DMS153 (cell line): ENCODE measurements around the gene EPHA4.

Source experiments
- DNase-seq: peaks from one replicate; lab custom pipeline; 2025; lab: John Stamatoyannopoulos, UW

EPHA4 gene

DNA sequence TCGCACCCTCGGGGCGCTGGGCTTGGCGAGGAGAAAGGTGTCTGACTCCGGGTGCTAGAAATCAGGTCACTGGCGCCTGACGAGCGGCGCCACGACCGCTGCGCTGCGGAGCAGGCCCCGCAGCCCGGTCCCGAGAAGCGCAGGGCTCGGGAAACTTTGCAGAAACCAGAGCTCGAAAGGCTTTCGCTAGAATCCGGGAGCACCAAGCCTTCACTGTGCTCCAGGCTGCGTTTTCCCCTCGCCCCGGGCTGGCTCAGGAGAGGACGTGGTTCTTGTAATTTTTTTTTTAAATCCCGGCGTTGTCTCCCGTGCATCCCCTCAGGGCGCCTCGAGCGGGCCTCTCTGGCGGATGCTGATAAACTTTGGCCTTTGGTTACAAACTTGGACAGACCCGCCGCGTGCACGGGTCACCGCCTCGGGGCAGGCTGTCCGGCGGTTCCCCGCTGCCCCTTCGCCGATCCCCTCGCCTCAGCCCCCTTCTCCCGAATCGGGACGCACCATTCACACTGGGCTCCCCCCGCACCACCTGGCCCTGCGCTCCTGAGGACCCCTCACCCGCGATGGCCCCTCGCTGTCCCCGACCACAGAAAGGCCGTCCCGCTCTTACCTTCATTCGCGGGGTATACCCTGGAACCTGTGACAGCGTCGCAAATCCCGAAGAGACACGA lies 419 bp downstream of the EPHA4 start:
- DNase-seq: no peak

DNA sequence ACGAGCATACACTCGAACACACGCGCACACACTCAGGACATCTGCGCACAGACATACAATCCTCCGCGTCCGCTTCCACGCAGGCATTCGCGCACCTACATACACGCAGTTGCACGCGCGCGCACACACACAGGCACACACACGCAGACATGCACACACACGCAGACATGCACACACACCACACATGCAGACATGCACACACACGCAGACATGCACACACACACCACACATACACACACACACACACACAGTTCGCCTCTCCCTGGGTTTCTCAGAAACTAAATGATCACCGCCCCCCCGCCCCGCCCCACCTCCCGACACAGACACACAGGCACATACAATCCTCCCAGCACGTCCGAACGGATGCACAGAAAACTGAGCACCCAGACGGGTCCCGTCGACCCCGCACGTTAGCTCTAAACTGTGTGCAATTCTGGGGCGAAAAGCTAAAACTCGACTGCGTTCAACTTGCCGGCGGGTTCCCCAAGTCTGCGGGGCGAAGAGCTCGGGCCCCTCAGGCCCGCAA lies 1.0 kb downstream of the EPHA4 start:
- DNase-seq: no peak

DNA sequence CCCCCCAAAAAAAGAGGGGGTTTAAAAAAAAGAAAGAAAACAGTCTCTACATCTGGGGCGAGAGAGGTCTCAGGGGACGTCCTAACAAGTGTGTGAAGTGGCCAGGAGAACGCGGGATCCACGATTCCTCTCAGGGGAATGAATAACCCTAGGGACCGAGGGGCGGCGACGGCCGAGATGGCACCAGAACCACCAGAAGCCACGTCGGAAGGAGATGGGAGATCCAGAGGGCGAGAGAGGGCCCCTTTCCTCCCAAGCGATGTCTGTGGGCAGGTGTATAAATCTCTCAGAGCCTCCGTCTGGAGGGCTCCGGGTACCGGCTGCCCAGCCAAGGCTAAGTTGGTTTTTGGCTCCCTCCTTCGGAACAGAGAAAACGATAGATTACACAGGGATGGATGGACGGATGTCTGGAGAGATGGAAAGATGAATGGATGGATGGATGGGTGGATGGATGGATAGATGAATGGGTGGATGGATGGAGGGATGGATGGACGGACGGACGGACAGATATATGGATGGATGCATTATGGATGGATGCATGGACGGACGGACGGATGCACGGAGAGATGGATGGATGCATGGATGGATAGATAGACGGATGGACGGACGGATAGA lies 1.7 kb downstream of the EPHA4 start:
- DNase-seq: peak; percentile 53

DNA sequence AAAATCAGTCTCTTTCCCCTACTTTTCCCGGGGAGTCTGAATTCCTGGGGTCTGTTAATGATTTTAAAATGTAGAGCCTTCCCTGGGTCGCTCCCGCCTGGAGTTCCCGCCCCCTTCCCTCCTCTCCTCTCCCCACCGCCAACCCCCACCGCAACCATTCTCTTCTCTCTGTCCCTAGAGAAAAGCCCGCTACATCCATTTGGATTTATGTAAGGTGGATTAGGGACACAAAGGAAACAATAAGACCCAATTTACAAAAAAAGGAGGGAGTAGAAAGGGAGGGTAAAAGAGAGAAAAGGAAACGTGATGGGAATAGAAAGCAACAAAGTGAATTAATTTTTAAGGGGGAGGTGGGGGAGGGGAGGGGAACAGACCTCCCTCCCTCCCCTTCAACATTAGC lies 2.2 kb downstream of the EPHA4 start:
- DNase-seq: peak; percentile 28

DNA sequence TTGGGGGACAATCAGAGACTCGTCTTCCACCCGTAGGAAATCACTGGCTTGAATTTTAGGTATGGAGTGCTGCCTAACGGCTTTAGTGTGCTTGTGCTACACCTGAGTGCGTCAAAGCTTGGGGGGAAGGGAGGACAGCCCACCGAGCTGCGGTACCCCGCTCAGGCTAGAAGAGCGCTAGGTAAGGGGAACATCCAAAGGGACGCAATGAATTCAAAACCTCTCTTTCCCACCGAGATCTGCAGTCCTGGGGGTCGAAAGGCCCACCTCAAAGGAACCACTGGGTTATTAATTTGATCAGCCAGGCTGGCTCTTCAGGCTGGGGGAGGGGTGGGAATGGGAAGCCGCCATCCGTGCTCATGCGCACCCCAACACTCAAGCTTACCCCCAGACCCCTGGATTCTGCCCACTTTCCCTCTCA lies 2.7 kb downstream of the EPHA4 start:
- no peak for DNase-seq

DNA sequence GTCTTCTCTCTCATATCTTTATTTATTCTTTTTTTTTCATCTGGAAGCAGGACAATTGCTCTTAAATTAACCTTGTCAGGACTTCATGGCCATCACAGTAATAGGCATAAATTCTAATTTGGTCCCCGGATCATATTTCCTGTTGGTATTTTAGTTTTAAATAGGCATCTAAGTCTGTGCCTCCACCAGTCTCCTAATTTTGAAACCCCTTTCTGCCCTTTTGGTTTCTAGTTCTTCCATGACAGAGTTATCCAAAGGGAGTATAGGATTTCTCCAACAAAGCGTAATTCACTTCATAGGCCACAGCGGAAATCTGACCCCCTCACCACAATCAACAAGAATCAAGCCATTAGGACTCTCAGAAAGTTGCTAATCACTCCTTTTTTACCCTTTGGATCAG lies 3.8 kb downstream of the EPHA4 start:
- DNase-seq: no peak

DNA sequence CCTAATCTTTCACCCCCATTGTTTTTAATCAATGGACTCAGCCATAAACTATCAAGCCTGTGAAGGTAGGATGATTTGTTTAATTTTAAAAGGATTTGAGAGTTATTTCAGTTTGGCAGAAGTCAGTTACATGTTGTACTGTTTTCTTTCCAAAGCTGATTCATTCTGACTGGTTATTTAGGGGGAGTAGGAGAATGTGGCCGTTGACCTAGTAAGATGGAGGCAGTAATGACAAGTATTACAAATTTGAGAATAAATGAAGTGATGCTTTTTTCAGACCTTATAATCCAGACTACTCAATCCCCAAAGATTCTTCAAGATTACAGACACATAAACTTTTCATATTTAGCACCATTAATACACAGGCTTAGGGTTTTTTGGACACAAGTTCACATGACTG lies 4.3 kb downstream of the EPHA4 start:
- no peak for DNase-seq

DNA sequence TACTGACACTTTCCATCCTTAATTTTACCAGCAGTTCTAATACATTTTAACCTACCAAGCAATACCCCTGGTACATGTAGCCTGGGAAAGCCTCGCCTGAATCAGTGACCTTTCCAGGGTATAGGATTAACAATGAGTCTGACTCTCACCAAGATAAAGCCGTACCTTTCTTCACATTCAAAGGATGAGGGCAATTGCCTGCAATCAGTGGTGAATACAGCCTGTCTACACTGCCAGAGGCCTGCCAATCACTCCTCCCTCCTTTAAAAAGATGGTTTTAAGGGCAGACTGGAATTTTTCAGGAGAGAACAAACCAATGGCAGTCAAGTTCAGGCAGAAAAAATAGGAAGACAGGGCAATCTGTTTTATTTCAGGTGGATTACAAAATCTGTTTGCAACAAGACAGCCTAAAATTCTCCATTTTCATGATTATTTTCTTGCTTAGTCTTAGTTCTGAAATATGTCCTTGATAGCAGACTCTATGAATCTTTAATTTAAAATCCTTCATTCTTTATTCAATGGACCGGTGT lies 4.8 kb downstream of the EPHA4 start:
- DNase-seq: no peak

DNA sequence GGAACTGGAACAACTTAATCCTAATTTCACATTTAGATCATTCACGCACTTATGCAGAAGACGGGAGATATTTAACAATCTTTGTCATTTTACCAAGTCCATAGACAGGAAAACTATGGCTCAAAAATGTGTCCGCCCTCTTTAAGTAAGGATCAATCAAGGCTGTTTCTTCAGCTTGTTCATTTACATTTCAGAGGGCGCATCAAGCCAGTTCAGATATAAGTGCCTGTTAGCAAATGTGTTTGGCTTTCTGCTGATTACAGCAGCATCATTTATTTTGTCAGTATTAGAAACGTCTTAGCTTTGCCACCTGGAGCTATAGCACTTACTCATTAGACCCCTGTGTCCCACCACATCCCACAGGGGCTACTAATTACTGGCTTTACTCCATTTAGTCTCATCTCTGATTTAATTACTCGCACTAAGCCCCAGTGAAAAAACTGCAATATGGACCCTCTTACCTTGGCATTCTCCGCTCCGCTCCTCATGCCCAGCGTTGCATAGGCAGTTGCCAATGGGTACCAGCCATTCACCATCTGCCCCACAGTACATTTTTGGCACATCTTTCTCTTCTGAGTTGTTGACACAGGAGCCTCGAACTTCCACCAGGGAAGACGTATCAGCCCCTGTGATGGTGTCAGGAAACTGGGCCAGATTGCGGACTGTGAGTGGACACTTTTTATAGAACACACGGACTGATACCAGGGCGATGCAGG lies 8.7 kb downstream of the EPHA4 start:
- no peak for DNase-seq

DNA sequence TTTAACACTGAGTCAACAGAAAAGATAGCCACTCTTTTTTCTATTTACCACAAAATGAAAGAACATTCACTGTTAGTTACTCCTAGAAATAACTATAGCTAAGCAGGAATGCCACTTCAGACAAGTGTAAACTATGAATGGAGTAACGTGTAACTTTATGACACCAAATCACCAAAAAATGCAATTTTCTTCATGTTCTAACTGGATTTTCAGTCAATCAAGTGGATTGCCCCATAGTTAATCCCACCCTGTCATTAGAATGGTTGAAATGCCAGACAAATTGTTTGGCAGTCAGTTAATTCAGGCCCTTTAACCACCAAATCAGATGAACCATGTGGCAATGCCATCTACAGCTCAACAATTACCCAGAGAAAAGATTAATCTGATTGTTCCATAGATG lies 9.9 kb downstream of the EPHA4 start:
- no peak for DNase-seq

DNA sequence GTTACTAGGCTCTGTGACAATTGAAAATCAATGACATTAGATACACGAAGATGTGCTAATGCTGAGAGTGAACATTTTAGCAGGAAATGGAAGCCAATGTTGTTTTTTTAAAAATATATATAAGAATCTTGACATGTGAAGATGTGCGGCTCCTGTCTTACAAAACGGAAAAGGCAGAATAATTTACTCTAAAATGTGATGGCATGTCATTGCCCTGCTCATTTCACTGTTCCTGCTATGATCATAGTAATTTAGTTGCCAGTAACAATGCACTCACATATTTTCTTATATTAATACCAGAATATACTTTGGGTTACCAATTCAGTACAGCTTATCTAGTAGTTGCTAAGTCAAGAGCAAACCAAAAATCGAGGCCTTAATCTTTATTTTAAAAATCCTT lies 10.3 kb downstream of the EPHA4 start:
- DNase-seq: no peak

DNA sequence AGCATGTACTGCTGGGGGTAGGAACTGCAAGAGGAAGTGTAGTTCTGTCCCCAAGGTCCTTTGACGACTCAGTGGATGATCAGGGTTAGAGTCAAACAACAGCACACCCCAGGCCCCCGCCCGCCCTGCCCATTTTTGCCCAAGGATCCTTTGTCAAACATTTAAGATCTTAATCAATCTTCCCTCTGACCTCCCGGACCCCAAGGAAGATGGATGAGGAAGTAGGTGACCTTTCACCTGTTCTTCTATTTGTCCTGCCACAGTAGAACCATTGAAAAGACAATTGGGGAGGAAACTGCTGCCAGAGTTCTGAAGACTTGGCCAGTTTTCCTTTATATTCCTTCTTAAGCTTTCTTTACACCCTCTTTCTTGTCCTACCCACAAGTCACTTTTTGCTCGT lies 12.1 kb downstream of the EPHA4 start:
- no peak for DNase-seq

DNA sequence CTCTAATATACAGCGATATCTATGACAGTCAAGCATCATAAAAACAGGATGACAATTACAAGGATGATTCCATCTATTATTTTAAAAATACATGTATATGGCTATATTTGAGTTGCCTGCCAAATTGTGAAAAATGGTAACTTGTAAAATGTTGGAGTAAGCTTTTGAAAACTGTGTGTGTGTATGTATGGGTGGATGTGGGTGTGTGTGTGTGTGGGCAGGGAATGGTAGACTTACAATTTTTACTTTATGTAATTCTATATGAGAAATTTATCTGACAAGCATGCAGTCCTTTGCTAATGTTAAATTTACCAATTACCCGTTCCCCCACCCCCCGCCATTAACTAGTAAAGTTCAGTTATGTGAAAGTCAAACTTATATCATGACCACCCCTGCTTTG lies 14.0 kb downstream of the EPHA4 start:
- DNase-seq: no peak

DNA sequence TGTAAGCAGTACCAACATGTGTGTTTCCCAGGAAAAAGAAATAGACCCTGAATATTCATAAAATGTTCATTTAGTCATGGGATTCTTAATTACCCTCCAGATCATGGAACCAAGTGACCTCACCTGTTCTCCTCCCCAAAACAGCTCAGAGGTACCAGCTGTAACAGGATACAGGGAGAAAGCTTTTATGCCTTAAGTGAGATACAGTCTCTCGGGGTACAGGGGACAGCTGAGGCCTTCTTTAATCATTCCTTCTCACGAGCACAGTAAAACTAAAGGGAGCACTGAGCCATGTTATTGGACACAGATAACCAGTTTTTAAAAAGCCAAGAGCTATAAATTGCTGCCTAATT lies 16.6 kb downstream of the EPHA4 start:
- no peak for DNase-seq

DNA sequence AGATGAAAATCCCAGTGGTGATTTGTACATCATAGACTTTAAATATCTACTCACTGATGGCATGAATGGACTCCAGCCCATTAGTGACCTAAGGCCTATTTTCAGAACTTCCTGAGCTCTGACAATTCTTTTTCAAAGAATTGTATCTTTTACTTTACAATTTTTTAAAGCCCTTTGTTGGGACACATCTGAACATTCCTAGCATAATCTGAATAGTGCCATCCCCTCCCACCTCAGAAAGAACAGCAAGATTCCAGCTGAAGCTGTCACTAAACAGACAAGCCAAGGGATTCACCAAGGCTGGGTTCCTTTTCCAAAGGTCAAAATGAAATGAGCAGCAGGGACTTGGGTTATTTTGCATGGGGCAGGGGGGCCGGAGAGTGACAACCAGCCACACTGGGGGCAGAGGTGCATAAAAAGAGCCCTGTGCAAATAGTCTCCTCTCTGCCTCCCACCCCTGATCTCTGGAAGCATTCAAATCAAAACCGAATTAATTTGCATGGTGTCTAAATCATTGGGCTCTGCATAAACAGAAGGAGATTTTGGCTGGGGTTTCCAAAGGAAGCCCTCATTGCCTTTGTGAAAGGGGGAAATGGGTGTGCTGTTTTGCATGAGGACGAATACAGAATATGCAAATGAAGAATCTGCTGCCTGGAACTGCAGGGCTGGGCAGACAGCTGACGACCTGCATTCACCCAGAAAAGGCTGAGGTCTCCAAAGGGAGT lies 17.2 kb downstream of the EPHA4 start:
- peak; percentile 13 for DNase-seq

DNA sequence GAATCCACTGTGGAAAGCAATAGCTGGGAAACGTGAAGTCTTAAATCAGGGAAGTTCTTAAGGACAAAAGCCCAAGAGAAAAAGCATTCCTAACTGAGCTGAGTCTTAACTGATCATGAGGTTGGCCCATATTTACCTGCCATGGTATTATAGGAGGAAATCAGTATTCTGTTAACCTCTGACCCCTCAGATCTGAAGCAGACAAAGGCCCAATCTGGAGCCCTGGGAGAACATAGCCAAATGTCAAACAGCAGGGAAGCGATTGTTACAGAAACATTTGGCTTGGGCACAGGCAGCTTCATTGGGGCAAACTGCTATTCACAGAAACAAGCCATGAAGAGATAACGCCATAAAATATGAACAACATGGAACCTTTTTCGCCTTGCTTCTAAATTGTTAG lies 18.8 kb downstream of the EPHA4 start:
- DNase-seq: peak; percentile 30

DNA sequence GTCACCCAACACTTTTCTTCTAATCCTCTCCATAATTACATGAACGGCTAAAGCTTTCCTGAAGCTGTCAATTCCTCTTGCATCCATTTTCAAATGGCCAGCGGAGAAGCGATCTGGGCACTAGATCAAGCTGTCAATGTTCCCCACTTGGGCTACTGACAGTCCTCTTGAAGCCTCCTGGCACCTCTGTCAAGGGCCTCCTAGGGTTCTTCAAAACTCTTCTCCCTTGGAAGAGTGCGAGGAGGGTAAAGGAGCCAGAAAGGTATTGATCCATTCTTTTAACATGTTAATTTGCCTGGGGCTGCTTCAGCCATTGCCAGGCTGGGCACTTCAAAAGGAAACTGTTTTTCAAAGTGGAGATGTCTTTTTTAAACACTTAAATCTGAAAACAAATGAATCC lies 19.8 kb downstream of the EPHA4 start:
- DNase-seq: no peak

DNA sequence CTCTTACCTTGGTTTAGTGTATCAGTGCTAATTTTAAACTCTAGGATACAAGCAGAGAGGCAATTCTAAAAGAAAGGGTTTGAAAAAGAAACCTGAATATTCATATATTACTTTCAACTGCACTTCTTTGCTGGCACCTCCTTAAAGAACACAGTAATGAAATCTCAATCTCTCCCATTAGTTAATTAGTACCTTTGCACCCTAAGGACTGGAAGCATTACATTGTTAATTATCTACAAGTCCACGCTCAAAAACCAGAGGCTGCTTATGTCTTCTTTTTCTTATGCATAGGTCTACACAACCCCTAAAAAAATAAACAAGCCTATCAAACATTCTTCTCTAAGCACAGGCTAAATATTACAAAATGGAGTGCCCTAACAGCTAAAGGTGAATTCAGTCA lies 20.2 kb downstream of the EPHA4 start:
- no peak for DNase-seq

DNA sequence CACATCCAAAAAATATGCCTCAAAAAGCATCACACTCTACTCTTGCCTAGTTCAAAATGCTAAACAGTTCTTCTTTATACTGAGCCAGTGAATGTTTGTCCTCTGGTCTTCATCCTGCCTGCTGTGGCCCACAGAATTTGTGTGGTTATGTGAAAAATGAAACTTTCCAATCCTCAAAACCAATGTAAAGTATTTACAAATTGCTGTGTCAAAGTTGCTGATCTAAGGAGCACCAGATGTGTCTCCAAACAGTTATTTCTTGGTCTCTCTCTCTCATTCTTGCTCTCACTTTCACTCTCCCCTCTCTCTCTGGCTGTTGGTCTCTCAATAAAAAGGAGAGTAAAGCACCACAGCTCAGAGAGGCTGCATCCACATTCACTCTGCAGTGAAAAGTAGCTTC lies 23.0 kb downstream of the EPHA4 start:
- DNase-seq: no peak

DNA sequence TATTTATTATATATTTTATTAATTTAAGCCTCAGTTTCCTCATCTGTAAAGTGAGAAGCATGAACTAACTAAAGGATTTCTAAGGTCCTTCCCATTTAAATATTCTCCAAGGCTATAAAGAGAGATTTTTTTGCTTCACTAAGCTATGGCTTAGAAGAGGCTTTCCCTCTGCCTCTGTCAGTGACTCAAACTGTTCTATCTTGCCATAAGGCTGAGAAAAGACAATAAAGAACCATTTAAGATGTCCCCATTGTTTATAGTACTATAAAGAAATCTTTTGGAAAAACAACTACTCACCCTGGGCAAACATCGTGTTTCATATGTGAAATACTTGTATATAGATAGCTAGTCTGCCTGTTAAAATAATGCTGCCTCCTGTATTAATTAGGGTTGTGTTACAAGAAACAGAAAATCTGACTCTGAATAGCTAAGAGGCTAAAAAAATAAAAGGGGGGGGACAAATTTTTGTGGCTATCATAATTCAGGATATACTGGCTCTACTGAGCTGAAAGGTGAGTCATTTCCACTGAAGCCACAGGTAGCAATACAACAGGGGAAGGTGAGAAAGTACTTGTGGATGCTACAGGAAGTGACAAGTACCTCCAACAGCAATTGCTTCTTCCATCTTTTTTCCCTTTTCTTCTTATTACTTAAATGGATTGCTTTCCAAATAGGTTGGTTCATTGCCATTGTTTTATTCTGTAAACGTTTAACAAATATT lies 25.4 kb downstream of the EPHA4 start:
- no peak for DNase-seq

DNA sequence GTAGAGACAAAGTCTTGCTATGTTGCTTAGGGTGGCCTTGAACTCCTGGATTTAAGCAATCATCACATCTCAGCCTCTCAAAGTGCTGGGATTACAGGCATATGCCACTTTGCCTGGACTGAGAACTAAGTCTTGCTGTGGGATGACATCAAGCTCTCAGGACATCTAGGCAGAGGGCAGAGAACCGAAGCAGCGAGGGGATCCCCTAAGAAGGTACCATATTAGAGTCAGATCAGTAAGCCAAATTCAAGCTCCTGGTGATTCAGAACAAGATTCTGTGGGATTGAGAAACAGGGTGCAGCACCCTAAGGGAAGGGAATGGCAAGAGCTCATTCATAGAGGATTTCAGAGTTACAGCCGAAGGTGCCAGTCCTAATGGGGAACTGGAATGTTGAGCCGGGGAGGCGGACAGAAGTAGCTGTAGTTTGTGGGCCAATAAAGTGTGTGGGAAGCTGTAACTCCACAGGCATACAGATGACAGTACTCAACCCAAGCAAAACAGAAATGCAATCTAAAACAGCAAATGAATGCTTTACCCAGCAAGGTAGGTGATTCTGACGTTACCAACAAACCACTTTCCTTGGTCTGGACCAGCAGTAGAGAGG lies 30.9 kb downstream of the EPHA4 start:
- DNase-seq: no peak
